Lung (tissue), 12 donors: Measurements from ENCODE around the gene IPO11. TPM values are rescaled to one million over a fixed set of nuclear protein-coding genes. Genes with fewer than 3 reads are reported as not detected.

ENCODE experiments used
- ATAC-seq: fragments of 200-7000 bp; cut with Tn5 transposase; one replicate; pipeline ENCODE4 v1.9.1; 2020; ENCODE audit warnings: moderate number of reproducible peaks; ENCODE audit not compliant: insufficient read depth, low FRiP score
- DNase-seq, 3 donors: peaks; one replicate each; pipeline ENCODE4 v3.0.0-alpha.2; 2013 to 2017
- H3K27ac ChIP-seq, 2 donors: one replicate each; pipeline ENCODE4 v1.5.1; 2013; ENCODE audit warnings: mild to moderate bottlenecking in 2 of 2, moderate library complexity in 2 of 2, control low read depth in 1 of 2, inconsistent platforms in 1 of 2, low read depth in 1 of 2, low read length in 1 of 2
- H3K27me3 ChIP-seq, 3 donors: one replicate each; pipeline ENCODE4 v1.5.1; 2013; ENCODE audit warnings: low read length in 2 of 3; ENCODE audit not compliant: control insufficient read depth in 3 of 3, insufficient read depth in 3 of 3
- H3K36me3 ChIP-seq, 4 donors: one replicate each; pipeline ENCODE4 v1.5.1; 2013; ENCODE audit warnings: low read length in 4 of 4, mild to moderate bottlenecking in 1 of 4, moderate library complexity in 1 of 4; ENCODE audit not compliant: control insufficient read depth in 4 of 4, insufficient read depth in 4 of 4
- H3K4me1 ChIP-seq, 5 donors: one replicate each; pipeline ENCODE4 v1.5.1; 2013; ENCODE audit warnings: low read length in 5 of 5, mild to moderate bottlenecking in 2 of 5, moderate library complexity in 1 of 5; ENCODE audit not compliant: control insufficient read depth in 5 of 5, insufficient read depth in 5 of 5
- H3K4me3 ChIP-seq: one replicate; pipeline ENCODE4 v1.5.1; 2013; ENCODE audit warnings: mild to moderate bottlenecking, control low read depth, moderate library complexity
- H3K9ac ChIP-seq, 2 donors: one replicate each; pipeline ENCODE4 v1.5.1; 2013; ENCODE audit warnings: low read length in 2 of 2, control low read depth in 1 of 2; ENCODE audit not compliant: insufficient read depth in 1 of 2
- H3K9me3 ChIP-seq, 4 donors: one replicate each; pipeline ENCODE4 v1.5.1; 2013; ENCODE audit warnings: low read length in 3 of 4, mild to moderate bottlenecking in 1 of 4, moderate library complexity in 1 of 4; ENCODE audit not compliant: control insufficient read depth in 4 of 4, insufficient read depth in 3 of 4
- WGBS, 2 donors: extraction: QIAGEN DNeasy Blood & Tissue Kit; methylation state at CpG; one replicate each; pipeline ENCODE4 v1.1.7; 2013; 5-methylcytosine and 5-hydroxymethylcytosine counted together
- polyA plus RNA-seq, 2 donors: library from polyadenylated mRNA; stranded (reverse); fragments of 200-250 nt; gene quantifications; one replicate each; pipeline ENCODE4 v1.2.1, GENCODE V29; 2013
- total RNA-seq, 2 donors: library from RNA; depleted of rRNA in 1 of 2; stranded (reverse); fragments of >200 nt in 1 of 2; gene quantifications; one replicate each; pipeline ENCODE4 v1.2.1, GENCODE V29; 2014 to 2021
- TF ChIP-seq, protein P1 (sequence below): IDR thresholded peaks from 2 replicates; pipeline ENCODE4 v1.5.1; 2012; ENCODE audit warnings: mild to moderate bottlenecking; ENCODE audit errors: control extremely low read depth, extremely low read depth
- donor health status: control.
- donor health status: control.
- donor health status: Bipolar disorder and iron deficiency.
- donor health status: healthy.
- donor health status: DM: yes; HTN: yes; CAD: no.

The IPO11 gene
- total and polyA plus RNA-seq, 4 donors: 7.2 to 46.6 (median 25.5) TPM

- no peak overlapping the region for H3K9ac ChIP-seq
- H3K36me3 ChIP-seq: peaks cover 4 to 12% (median 6%) of the 10 kb centered on the region in 4 donors
- WGBS, 2 donors: 81 to 90% methylated on average over 4 of the region's 4 CpGs
- H3K4me1 ChIP-seq: no peaks in the 10 kb centered on the region
- TF ChIP-seq, protein P1, sequence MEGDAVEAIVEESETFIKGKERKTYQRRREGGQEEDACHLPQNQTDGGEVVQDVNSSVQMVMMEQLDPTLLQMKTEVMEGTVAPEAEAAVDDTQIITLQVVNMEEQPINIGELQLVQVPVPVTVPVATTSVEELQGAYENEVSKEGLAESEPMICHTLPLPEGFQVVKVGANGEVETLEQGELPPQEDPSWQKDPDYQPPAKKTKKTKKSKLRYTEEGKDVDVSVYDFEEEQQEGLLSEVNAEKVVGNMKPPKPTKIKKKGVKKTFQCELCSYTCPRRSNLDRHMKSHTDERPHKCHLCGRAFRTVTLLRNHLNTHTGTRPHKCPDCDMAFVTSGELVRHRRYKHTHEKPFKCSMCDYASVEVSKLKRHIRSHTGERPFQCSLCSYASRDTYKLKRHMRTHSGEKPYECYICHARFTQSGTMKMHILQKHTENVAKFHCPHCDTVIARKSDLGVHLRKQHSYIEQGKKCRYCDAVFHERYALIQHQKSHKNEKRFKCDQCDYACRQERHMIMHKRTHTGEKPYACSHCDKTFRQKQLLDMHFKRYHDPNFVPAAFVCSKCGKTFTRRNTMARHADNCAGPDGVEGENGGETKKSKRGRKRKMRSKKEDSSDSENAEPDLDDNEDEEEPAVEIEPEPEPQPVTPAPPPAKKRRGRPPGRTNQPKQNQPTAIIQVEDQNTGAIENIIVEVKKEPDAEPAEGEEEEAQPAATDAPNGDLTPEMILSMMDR: no peak
- no peak for DNase-seq
- no peaks in the 10 kb centered on the region for H3K9me3 ChIP-seq
- no peak for ATAC-seq
- no peak overlapping the region for H3K4me3 ChIP-seq
- no peak overlapping the region for H3K27ac ChIP-seq
- H3K27me3 ChIP-seq: no peaks in the 10 kb centered on the region
Measured at GRCh38 chr5:62588668-62589067, 176.1 kb downstream of the IPO11 start.

DNA sequence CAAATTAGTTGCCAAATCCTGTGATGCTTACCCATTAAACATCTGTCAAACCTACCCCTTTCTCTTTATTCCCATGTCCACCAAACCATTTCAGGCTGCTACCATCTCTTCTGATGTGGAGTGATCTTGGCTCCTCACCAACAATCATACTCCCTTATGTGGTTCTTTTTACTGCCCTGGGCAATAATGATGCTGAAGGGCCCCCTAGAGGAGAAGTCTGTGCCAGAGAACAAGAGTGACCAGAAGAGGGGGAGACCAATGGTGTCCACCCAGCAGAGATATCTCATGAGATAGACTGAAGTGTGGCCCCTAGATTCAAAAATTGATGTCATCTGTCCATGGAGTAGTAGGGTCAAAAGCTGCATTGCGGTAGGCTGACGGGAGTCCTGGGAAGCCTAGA is 176.9 kb downstream of the IPO11 start:
- Histone ChIP-seq H3K27me3 (no peaks in the 10 kb centered on the region), H3K9me3 (no peaks in the 10 kb centered on the region), H3K4me3 (no peak overlapping the region), H3K9ac (no peak overlapping the region), H3K27ac (no peak overlapping the region), H3K36me3 (peaks cover 4 to 13% (median 6%) of the 10 kb centered on the region in 4 donors), H3K4me1 (no peaks in the 10 kb centered on the region)
- TF ChIP-seq, protein P1: no peak
- no peak for ATAC-seq
- WGBS, 2 donors: 99 to 100% methylated on average over 2 of the region's 2 CpGs
- DNase-seq: no peak

DNA sequence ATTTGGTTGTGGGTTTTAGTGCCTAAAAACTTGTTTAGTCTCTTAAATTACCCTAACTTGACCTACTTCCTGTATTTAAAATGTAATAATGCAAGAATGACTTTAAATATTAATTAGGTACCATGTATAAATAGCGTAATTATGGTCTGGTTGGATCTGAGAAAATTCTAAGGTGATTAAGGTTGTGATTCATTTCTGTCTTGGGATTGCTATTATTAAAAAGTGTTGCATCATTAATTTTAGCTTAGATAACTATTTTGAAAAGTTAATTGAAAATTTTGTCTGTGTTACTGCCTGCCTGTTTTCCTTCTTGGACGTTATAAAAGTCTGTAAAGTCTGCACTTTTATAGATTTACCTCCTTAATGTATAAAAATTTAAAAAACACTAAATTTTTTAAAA is 177.8 kb downstream of the IPO11 start:
- H3K36me3 ChIP-seq: peaks cover 4 to 16% (median 6%) of the 10 kb centered on the region in 4 donors
- no peak for ATAC-seq
- H3K4me3 ChIP-seq: no peak overlapping the region
- TF ChIP-seq, protein P1: no peak
- no peak overlapping the region for H3K9ac ChIP-seq
- no peaks in the 10 kb centered on the region for H3K27me3 ChIP-seq
- no peak overlapping the region for H3K27ac ChIP-seq
- H3K4me1 ChIP-seq: no peaks in the 10 kb centered on the region
- WGBS, 2 donors: 93 to 95% methylated on average over 2 of the region's 2 CpGs
- H3K9me3 ChIP-seq: no peaks in the 10 kb centered on the region
- no peak for DNase-seq

DNA sequence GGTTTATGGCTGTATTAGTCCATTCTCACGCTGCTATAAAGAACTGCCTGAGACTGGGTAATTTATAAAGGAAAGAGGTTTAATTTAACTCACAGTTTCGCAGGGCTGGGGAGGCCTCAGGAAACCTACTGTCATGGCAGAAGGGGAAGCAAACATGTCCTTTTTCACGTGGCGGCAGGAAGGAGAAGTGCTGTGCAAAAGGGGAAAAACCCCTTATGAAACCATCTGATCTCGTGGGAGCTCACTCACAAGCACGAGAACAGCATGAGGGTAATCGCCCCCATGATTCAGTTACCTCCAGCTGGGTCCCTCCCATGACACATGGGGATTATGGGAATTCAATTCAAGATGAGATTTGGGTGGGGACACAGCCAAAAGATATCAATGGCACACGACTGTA is 180.0 kb downstream of the IPO11 start:
- no peak overlapping the region for H3K4me3 ChIP-seq
- H3K9ac ChIP-seq: no peak overlapping the region
- no peak for DNase-seq
- ATAC-seq: no peak
- no peaks in the 10 kb centered on the region for H3K4me1 ChIP-seq
- H3K9me3 ChIP-seq: no peaks in the 10 kb centered on the region
- TF ChIP-seq, protein P1: no peak
- peaks cover 4 to 16% (median 6%) of the 10 kb centered on the region in 4 donors for H3K36me3 ChIP-seq
- H3K27me3 ChIP-seq: no peaks in the 10 kb centered on the region
- no peak overlapping the region for H3K27ac ChIP-seq
- 56 to 81% methylated on average over 8 of the region's 8 CpGs for WGBS, 2 donors
